Spleen (tissue), 11 donors: ENCODE measurements around the gene ADAMTS1. TPM values are rescaled to one million over a fixed set of nuclear protein-coding genes. Genes with fewer than 3 reads are reported as not detected.

Experiments used
- DNase-seq: peaks from one replicate; pipeline ENCODE4 v3.0.0-alpha.2; 2020
- H3K27ac ChIP-seq, 8 donors: fragments of 200-600 bp; sonication (generic) in 7 of 8; 1 replicate in 4 of 8; 2 replicates in 4 of 8; pipeline versions ENCODE4 v1.5.0 to v1.8.0; 2016 to 2021; ENCODE audit warnings: inconsistent platforms in 4 of 8, mild to moderate bottlenecking in 4 of 8, moderate library complexity in 1 of 8
- H3K27me3 ChIP-seq, 7 donors: fragments of 200-600 bp; sonication (generic) in 6 of 7; replicated peaks in 1 of 7; 1 replicate in 4 of 7; 2 replicates in 3 of 7; pipeline versions ENCODE4 v1.5.0 to v1.8.0; 2016 to 2021; ENCODE audit warnings: inconsistent platforms in 3 of 7, mild to moderate bottlenecking in 1 of 7
- H3K36me3 ChIP-seq, 6 donors: fragments of 200-600 bp; sonication (generic) in 5 of 6; 1 replicate in 4 of 6; 2 replicates in 2 of 6; pipeline versions ENCODE4 v1.5.0 to v1.8.0; 2016 to 2021; ENCODE audit warnings: inconsistent platforms in 2 of 6
- H3K4me1 ChIP-seq, 6 donors: fragments of 200-600 bp; sonication (generic) in 5 of 6; 1 replicate in 3 of 6; 2 replicates in 3 of 6; pipeline versions ENCODE4 v1.5.0 to v1.8.0; 2016 to 2021; ENCODE audit warnings: inconsistent platforms in 3 of 6
- H3K4me3 ChIP-seq, 8 donors: fragments of 200-600 bp; sonication (generic) in 7 of 8; 1 replicate in 4 of 8; 2 replicates in 4 of 8; pipeline versions ENCODE4 v1.5.0 to v1.8.0; 2016 to 2021; ENCODE audit warnings: inconsistent platforms in 4 of 8, mild to moderate bottlenecking in 4 of 8, moderate library complexity in 2 of 8
- H3K9me3 ChIP-seq, 8 donors: fragments of 200-600 bp; sonication (generic) in 7 of 8; 1 replicate in 4 of 8; 2 replicates in 4 of 8; pipeline versions ENCODE4 v1.5.0 to v1.8.0; 2016 to 2021; ENCODE audit warnings: inconsistent platforms in 4 of 8
- CTCF ChIP-seq, 11 experiments: fragments of 200-600 bp in 7 of 11; fragments of 450-650 bp in 4 of 11; sonication (generic) in 4 of 11; IDR thresholded peaks in 8 of 11; conservative IDR thresholded peaks in 3 of 11; 1 replicate in 7 of 11; 2 replicates in 4 of 11; pipeline versions ENCODE4 v1.4.0 to v1.8.0; 2016 to 2021; ENCODE audit warnings: antibody characterized with exemption in 11 of 11, inconsistent platforms in 4 of 11, mild to moderate bottlenecking in 1 of 11
- POLR2A ChIP-seq, 3 donors: fragments of 450-650 bp; IDR thresholded peaks; one replicate each; pipeline ENCODE4 v1.5.1; 2017; ENCODE audit warnings: antibody characterized with exemption in 3 of 3, mild to moderate bottlenecking in 1 of 3
- POLR2AphosphoS5 ChIP-seq, 3 donors: sonication (generic); formaldehyde crosslinking; IDR thresholded peaks; one replicate each; pipeline ENCODE4 v1.5.1; 2017; ENCODE audit warnings: antibody characterized with exemption in 3 of 3
- WGBS, 5 donors: extraction: QIAGEN DNeasy Blood & Tissue Kit in 3 of 5; methylation state at CpG; one replicate each; pipeline versions ENCODE4 v1.1.5 to v1.1.7; 2013 to 2018; 5-methylcytosine and 5-hydroxymethylcytosine counted together
- intact Hi-C: fragments of 100-400 bp; cut with DNase I; formaldehyde crosslinking; loops from one replicate; pipeline ENCODE4 v1.15.0; 2023; ENCODE audit warnings: low total_unique reads
- polyA plus RNA-seq, 3 donors: library from polyadenylated mRNA; stranded (reverse); fragments of 200-250 nt; gene quantifications; one replicate each; pipeline ENCODE4 v1.2.1, GENCODE V29; 2013
- total RNA-seq, 7 donors: library from RNA; depleted of rRNA in 3 of 7; stranded (reverse); fragments of >200 nt in 3 of 7; fragmentation: NEBNext Ultra II Directional in 4 of 7; extraction: Animal tissue kit (Norgen Biotek cat#: 25700) in 4 of 7; gene quantifications; one replicate each; pipeline versions ENCODE4 v1.1.0 to v1.2.1, GENCODE V29; 2016 to 2021
- donor health status: healthy with polysubstance abuse.
- donor health status: DM: no; HTN: no; CAD: no; lungs with moderate emphysema.
- donor health status: DM: no; HTN: no; CAD: no.
- donor health status: Bipolar disorder and iron deficiency.
- donor health status: healthy.
- donor health status: DM: no; HTN: no; CAD: no.
- donor health status: DM: yes; HTN: yes; CAD: no.

ADAMTS1 gene
- total and polyA plus RNA-seq, 10 donors = 2.3 to 71.6 (median 21.9) TPM

- Histone ChIP-seq H3K4me1 (peaks cover 13 to 84% (median 55%) of the 10 kb centered on the region in 6 donors), H3K9me3 (no peaks in the 10 kb centered on the region), H3K27me3 (peaks cover 0 to 70% (median 38%) of the 10 kb centered on the region in 7 donors), H3K4me3 (peak overlapping the region; percentile 45 to 81 (median 60)), H3K27ac (peak overlapping the region; percentile 46 to 93 (median 87)), H3K36me3 (peaks cover 0 to 37% (median 8%) of the 10 kb centered on the region in 6 donors)
- no peak for DNase-seq
- TF ChIP-seq POLR2A (IDR thresholded peaks at IDR 0.05) (no peak), POLR2AphosphoS5 (IDR thresholded peaks at IDR 0.05) (no peak)
- 0 to 2% (median 0%) methylated on average over 11 of the region's 11 CpGs for WGBS, 5 donors
- intact Hi-C loops = loop anchor here (10.0 kb wide), 1 partner anchor 1901 kb away; no protein-coding TSS in a partner anchor
These were observed 1.3 kb downstream of the ADAMTS1 start for GRCh38 chr21:26843933-26844257.

GRCh38 chr21:26842974-26843932, 2.0 kb downstream of the ADAMTS1 start:
- 6 to 11% (median 9%) methylated on average over 34 to 35 of the region's 35 CpGs for WGBS, 5 donors
- Histone ChIP-seq H3K27me3 (peaks cover 0 to 68% (median 38%) of the 10 kb centered on the region in 7 donors), H3K9me3 (no peaks in the 10 kb centered on the region), H3K4me3 (peak overlapping the region; percentile 45 to 81 (median 60)), H3K36me3 (peaks cover 0 to 43% (median 8%) of the 10 kb centered on the region in 6 donors), H3K27ac (peak overlapping the region; percentile 46 to 93 (median 87)), H3K4me1 (peaks cover 13 to 87% (median 57%) of the 10 kb centered on the region in 6 donors)
- DNase-seq = peak; percentile 80
- TF ChIP-seq POLR2A (IDR thresholded peaks at IDR 0.05) = no peak
- peak in 4 of 11 experiments; percentile 8 to 26 (median 18) for TF ChIP-seq CTCF (IDR thresholded peaks at IDR 0.05 in 8 of 11, conservative IDR thresholded peaks at IDR 0.05 in 3 of 11)
- peak in 2 of 3 donors; percentile 42 to 57 for TF ChIP-seq POLR2AphosphoS5 (IDR thresholded peaks at IDR 0.05)
- intact Hi-C loops = loop anchor here (10.0 kb wide), 1 partner anchor 1902 kb away; no protein-coding TSS in a partner anchor

DNA sequence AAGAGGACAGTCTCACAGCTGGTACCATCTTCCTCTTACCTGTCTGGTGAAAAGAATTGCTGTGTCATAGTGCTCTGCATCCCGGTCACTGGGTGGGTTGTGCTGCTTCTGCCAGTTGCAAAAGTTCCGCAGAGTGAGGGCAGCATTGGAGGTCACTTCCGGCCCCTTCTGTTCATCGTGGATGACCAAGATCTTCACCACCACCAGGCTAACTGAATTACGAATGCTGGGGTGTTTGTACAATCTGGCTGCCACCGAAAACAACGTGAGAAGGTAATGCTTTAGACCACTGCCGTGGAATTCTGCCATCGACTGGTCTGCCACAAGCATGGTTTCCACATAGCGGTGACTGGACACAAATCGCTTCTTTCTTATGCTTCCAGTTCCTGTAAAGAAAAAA, 2.9 kb downstream of the ADAMTS1 start:
- DNase-seq = no peak
- peaks cover 13 to 91% (median 57%) of the 10 kb centered on the region in 6 donors for H3K4me1 ChIP-seq
- whole genome bisulfite sequencing, 5 donors = 60 to 71% (median 65%) methylated on average over 11 of the region's 11 CpGs

More for the DNA sequence above, 2.9 kb downstream of the ADAMTS1 start:
- TF ChIP-seq POLR2A (IDR thresholded peaks at IDR 0.05) = no peak
- TF ChIP-seq POLR2AphosphoS5 (IDR thresholded peaks at IDR 0.05) = no peak
- no peak for TF ChIP-seq CTCF (IDR thresholded peaks at IDR 0.05 in 8 of 11, conservative IDR thresholded peaks at IDR 0.05 in 3 of 11)
- Histone ChIP-seq H3K9me3 (no peaks in the 10 kb centered on the region), H3K4me3 (peak overlapping the region in 6 of 8 donors; percentile 45 to 81 (median 60)), H3K36me3 (peaks cover 0 to 52% (median 16%) of the 10 kb centered on the region in 6 donors), H3K27me3 (peaks cover 0 to 59% (median 38%) of the 10 kb centered on the region in 7 donors), H3K27ac (peak overlapping the region in 7 of 8 donors; percentile 5 to 93 (median 88))
- intact Hi-C loops = loop anchor here (10.0 kb wide), 1 partner anchor 1903 kb away; no protein-coding TSS in a partner anchor
